ENCODE measurements around the gene MMP14.

Gene MMP14

DNA sequence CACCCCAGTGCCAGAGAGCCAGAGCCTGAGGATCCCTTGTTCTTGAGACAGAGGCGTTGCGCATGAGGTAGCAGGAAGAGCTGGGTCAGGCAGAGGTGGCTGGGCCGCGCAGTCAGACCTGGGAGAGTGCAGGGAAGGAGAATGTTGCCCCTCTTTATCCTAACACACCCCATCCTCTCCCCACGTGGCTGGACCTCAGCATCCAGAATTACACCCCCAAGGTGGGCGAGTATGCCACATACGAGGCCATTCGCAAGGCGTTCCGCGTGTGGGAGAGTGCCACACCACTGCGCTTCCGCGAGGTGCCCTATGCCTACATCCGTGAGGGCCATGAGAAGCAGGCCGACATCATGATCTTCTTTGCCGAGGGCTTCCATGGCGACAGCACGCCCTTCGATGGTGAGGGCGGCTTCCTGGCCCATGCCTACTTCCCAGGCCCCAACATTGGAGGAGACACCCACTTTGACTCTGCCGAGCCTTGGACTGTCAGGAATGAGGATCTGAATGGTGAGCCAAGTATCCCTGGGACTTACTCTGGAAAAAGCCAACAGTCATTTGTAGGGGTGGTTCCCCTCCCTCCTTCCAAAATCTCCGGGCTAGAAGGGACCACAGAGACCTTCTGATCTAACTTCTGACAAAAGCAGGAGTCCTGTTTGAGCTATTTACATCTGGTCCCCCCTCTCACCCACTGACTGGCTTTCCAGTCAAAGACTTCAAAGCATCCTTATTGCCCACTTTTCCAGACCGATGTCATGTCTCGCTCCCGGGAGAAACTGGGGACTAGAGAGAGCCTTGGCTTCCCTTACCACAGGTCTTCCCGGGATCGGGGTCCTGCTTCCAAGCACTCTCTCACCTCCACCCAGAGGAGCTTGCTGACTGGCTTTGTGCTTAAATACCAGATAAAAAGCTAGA lies 6.1 kb downstream of the MMP14 start:
- TF ChIP-seq, protein P1, sequence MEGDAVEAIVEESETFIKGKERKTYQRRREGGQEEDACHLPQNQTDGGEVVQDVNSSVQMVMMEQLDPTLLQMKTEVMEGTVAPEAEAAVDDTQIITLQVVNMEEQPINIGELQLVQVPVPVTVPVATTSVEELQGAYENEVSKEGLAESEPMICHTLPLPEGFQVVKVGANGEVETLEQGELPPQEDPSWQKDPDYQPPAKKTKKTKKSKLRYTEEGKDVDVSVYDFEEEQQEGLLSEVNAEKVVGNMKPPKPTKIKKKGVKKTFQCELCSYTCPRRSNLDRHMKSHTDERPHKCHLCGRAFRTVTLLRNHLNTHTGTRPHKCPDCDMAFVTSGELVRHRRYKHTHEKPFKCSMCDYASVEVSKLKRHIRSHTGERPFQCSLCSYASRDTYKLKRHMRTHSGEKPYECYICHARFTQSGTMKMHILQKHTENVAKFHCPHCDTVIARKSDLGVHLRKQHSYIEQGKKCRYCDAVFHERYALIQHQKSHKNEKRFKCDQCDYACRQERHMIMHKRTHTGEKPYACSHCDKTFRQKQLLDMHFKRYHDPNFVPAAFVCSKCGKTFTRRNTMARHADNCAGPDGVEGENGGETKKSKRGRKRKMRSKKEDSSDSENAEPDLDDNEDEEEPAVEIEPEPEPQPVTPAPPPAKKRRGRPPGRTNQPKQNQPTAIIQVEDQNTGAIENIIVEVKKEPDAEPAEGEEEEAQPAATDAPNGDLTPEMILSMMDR (IDR thresholded peaks at IDR 0.05; ENCODE audit: low read length, missing control alignments) = no peak
- DNase-seq (ENCODE audit: low read depth) = no peak
- no peak overlapping the region for H3K4me3 ChIP-seq (replicated peaks; ENCODE audit: low read depth, low read length)

DNA sequence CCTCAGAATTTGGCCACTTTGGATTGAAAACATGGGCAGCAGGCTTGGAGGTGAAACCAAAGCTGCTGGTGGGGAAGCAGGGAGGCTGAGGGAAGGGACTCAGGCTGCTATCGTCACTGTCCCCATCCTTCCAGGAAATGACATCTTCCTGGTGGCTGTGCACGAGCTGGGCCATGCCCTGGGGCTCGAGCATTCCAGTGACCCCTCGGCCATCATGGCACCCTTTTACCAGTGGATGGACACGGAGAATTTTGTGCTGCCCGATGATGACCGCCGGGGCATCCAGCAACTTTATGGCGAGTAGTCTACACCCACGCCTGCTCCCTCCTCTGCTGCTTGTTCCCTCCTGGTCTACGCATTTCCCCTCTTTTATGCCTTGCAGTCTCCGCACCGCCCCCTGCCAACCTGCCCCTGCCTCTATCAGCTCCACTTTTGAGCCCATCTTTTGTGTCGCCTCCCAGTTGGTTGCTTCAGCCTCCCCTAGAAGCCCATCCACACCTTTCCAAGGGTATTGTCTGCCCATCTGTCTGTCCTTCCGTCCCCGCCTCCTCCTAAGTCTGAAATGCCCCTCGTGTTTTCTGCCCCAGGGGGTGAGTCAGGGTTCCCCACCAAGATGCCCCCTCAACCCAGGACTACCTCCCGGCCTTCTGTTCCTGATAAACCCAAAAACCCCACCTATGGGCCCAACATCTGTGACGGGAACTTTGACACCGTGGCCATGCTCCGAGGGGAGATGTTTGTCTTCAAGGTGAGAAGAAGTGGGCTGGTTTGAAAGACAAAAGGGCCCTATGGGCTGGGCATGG lies 6.9 kb downstream of the MMP14 start:
- no peak for DNase-seq (ENCODE audit: low read depth)
- TF ChIP-seq, protein P1 (IDR thresholded peaks at IDR 0.05; ENCODE audit: low read length, missing control alignments) = no peak
- no peak overlapping the region for H3K4me3 ChIP-seq (replicated peaks; ENCODE audit: low read depth, low read length)

DNA sequence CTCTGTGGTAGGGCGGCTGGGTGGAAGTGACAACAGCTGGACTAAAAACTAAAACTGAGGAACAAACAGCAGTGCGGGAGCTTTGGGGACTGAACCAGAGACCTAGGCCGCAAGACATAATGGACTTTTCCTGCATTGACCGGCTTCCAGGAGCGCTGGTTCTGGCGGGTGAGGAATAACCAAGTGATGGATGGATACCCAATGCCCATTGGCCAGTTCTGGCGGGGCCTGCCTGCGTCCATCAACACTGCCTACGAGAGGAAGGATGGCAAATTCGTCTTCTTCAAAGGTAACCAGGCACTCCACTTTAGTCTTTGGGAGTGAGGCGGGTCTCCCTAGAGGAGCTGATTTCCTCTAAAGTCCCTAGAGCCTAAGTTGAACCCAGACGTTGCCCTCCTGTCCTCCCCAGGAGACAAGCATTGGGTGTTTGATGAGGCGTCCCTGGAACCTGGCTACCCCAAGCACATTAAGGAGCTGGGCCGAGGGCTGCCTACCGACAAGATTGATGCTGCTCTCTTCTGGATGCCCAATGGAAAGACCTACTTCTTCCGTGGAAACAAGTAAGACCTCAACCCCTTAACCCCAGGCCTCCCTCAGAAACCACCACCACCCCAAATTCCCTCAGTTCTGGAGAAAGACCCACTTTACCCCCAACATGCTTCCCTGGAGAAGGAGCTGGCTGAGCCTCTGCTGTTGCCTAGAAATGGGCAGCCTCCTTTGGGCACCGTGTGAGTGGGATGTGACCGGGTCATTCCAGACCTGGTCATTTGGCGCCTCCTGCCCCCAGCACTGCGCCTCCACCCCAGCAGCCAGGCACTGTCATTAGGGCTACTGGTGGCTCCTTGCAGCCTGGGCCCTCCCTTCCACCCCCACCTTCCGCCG lies 8.1 kb downstream of the MMP14 start:
- TF ChIP-seq, protein P1 (IDR thresholded peaks at IDR 0.05; ENCODE audit: low read length, missing control alignments) = no peak
- DNase-seq (ENCODE audit: low read depth) = no peak

DNA sequence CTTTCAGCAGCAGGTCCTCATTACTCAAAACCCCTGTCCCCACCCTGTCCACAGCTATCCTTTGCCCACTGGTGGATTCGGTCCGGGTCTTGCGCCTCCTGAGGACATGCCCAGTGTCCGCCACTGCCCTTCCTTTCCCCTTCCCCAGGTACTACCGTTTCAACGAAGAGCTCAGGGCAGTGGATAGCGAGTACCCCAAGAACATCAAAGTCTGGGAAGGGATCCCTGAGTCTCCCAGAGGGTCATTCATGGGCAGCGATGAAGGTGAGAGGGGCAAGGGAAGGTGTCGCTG lies 8.7 kb downstream of the MMP14 start:
- TF ChIP-seq, protein P1 (IDR thresholded peaks at IDR 0.05; ENCODE audit: low read length, missing control alignments) = no peak
- no peak overlapping the region for H3K4me3 ChIP-seq (replicated peaks; ENCODE audit: low read depth, low read length)
- no peak for DNase-seq (ENCODE audit: low read depth)

More for the DNA sequence above, 8.1 kb downstream of the MMP14 start:
- no peak overlapping the region for H3K4me3 ChIP-seq (replicated peaks; ENCODE audit: low read depth, low read length)

DNA sequence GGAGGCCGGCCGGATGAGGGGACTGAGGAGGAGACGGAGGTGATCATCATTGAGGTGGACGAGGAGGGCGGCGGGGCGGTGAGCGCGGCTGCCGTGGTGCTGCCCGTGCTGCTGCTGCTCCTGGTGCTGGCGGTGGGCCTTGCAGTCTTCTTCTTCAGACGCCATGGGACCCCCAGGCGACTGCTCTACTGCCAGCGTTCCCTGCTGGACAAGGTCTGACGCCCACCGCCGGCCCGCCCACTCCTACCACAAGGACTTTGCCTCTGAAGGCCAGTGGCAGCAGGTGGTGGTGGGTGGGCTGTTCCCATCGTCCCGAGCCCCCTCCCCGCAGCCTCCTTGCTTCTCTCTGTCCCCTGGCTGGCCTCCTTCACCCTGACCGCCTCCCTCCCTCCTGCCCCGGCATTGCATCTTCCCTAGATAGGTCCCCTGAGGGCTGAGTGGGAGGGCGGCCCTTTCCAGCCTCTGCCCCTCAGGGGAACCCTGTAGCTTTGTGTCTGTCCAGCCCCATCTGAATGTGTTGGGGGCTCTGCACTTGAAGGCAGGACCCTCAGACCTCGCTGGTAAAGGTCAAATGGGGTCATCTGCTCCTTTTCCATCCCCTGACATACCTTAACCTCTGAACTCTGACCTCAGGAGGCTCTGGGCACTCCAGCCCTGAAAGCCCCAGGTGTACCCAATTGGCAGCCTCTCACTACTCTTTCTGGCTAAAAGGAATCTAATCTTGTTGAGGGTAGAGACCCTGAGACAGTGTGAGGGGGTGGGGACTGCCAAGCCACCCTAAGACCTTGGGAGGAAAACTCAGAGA lies 9.6 kb downstream of the MMP14 start:
- DNase-seq (ENCODE audit: low read depth) = no peak
- H3K4me3 ChIP-seq (replicated peaks; ENCODE audit: low read depth, low read length) = no peak overlapping the region
- TF ChIP-seq, protein P1 (IDR thresholded peaks at IDR 0.05; ENCODE audit: low read length, missing control alignments) = no peak

DNA sequence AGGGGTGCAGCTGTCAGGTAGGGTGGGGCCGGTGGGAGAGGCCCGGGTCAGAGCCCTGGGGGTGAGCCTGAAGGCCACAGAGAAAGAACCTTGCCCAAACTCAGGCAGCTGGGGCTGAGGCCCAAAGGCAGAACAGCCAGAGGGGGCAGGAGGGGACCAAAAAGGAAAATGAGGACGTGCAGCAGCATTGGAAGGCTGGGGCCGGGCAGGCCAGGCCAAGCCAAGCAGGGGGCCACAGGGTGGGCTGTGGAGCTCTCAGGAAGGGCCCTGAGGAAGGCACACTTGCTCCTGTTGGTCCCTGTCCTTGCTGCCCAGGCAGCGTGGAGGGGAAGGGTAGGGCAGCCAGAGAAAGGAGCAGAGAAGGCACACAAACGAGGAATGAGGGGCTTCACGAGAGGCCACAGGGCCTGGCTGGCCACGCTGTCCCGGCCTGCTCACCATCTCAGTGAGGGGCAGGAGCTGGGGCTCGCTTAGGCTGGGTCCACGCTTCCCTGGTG lies 10.5 kb downstream of the MMP14 start:
- DNase-seq (ENCODE audit: low read depth) = no peak
- TF ChIP-seq, protein P1 (IDR thresholded peaks at IDR 0.05; ENCODE audit: low read length, missing control alignments) = no peak
- H3K4me3 ChIP-seq (replicated peaks; ENCODE audit: low read depth, low read length) = no peak overlapping the region
